Measurements from ENCODE around the gene PHEX.

DNA sequence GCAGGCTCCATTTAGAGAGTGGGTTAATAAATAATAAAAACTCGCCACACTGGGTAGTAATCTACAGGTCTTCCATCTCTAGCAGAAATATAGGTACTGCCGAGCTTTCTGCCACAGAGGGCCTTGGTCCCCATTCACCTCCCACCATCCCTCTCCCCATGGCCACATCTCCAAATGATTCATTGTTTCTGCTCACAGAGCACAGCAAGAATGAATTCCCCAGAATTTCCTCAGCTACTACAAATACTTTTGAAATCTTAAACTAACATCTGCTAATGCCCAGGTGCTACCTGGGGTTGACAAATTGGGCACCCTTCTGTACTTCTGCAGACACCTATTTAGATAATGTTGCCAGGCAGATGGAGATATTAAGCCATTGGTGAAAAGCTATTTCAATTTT lies 5.1 kb downstream of the PHEX start:
- TF ChIP-seq, protein P1, sequence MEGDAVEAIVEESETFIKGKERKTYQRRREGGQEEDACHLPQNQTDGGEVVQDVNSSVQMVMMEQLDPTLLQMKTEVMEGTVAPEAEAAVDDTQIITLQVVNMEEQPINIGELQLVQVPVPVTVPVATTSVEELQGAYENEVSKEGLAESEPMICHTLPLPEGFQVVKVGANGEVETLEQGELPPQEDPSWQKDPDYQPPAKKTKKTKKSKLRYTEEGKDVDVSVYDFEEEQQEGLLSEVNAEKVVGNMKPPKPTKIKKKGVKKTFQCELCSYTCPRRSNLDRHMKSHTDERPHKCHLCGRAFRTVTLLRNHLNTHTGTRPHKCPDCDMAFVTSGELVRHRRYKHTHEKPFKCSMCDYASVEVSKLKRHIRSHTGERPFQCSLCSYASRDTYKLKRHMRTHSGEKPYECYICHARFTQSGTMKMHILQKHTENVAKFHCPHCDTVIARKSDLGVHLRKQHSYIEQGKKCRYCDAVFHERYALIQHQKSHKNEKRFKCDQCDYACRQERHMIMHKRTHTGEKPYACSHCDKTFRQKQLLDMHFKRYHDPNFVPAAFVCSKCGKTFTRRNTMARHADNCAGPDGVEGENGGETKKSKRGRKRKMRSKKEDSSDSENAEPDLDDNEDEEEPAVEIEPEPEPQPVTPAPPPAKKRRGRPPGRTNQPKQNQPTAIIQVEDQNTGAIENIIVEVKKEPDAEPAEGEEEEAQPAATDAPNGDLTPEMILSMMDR (IDR thresholded peaks at IDR 0.05; ENCODE audit: insufficient read depth, low read length, poor library complexity, severe bottlenecking): no peak
- TF ChIP-seq EZH2phosphoT487 (conservative IDR thresholded peaks at IDR 0.05; ENCODE audit: low read length): no peak
